T-helper 2 cell treated with Interferon-gamma antibody and Interleukin-4, amounts not matched to agents 5 μg/mL and 100 μg/mL, for 36 hours (primary cell): ENCODE results near the gene GLI3.

Experiments used
- DNase-seq: peaks from one replicate; pipeline ENCODE4 v3.0.0; 2021; ENCODE audit warnings: low spot score
- H3K27ac Mint-ChIP-seq: one replicate; pipeline ENCODE4 v1.8.0; 2021; ENCODE audit warnings: mild to moderate bottlenecking, mixed read lengths
- H3K27me3 Mint-ChIP-seq: one replicate; pipeline ENCODE4 v1.8.0; 2021; ENCODE audit warnings: low read depth, mixed read lengths
- H3K36me3 Mint-ChIP-seq: one replicate; pipeline ENCODE4 v1.8.0; 2021; ENCODE audit warnings: low read depth, mixed read lengths
- H3K4me1 Mint-ChIP-seq: one replicate; pipeline ENCODE4 v1.8.0; 2021; ENCODE audit warnings: low read depth, mixed read lengths
- H3K4me3 Mint-ChIP-seq: one replicate; pipeline ENCODE4 v1.8.0; 2022; ENCODE audit warnings: mild to moderate bottlenecking, moderate library complexity, mixed read lengths
- H3K9me3 Mint-ChIP-seq: one replicate; pipeline ENCODE4 v1.8.0; 2021; ENCODE audit warnings: mixed read lengths

The GLI3 gene

DNA sequence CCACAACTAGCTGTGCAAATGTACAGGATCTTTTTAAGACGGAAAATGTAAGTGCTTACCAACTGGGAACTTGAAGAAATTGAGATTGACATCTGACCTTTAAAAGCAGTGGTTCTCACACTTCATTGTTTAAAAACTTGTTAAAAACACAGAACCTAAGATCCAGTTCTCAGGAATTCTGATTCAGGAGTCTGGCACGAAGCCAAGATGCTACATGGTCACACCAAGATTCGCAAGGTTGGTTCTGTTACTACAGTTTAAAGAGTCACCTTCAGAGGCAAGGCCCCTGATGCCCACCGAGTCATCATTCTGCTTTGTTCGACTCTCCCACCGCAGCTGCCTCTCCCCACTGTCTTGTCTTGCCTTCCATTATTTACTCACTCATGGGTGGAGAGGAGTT lies 113.3 kb downstream of the GLI3 start:
- Mint-ChIP-seq H3K36me3 (no peaks in the 10 kb centered on the region), H3K27ac (no peak overlapping the region), H3K4me3 (no peak overlapping the region), H3K4me1 (peaks cover 5% of the 10 kb centered on the region), H3K9me3 (no peaks in the 10 kb centered on the region), H3K27me3 (peaks cover 2% of the 10 kb centered on the region)
- no peak for DNase-seq

DNA sequence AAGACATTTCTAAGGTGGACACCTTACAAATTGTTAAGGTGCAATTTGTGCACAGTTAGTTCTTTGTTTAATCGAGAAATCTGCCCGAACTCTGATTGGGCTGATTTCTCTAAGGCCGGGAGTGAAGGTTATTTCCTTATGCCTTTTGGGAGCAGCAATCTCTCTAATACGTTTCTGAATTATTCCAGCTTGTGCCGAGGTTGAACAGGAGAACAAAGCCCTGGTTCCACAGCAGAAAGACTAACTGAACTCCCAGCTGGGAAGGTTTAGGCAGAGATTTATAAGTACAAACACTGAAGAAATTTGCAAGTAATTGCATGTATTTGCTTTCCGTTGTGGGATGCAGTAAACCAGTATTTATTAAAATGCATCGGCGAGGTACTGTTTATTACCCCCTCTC lies 116.8 kb downstream of the GLI3 start:
- Mint-ChIP-seq H3K27me3 (peaks cover 2% of the 10 kb centered on the region), H3K9me3 (no peaks in the 10 kb centered on the region), H3K36me3 (no peaks in the 10 kb centered on the region), H3K4me3 (no peak overlapping the region), H3K4me1 (no peaks in the 10 kb centered on the region), H3K27ac (no peak overlapping the region)
- no peak for DNase-seq

GRCh38 chr7:42117201-42117600 lies 119.8 kb downstream of the GLI3 start:
- Mint-ChIP-seq H3K9me3 (no peaks in the 10 kb centered on the region), H3K27me3 (no peaks in the 10 kb centered on the region), H3K36me3 (no peaks in the 10 kb centered on the region), H3K4me3 (no peak overlapping the region), H3K27ac (no peak overlapping the region), H3K4me1 (no peaks in the 10 kb centered on the region)
- no peak for DNase-seq

DNA sequence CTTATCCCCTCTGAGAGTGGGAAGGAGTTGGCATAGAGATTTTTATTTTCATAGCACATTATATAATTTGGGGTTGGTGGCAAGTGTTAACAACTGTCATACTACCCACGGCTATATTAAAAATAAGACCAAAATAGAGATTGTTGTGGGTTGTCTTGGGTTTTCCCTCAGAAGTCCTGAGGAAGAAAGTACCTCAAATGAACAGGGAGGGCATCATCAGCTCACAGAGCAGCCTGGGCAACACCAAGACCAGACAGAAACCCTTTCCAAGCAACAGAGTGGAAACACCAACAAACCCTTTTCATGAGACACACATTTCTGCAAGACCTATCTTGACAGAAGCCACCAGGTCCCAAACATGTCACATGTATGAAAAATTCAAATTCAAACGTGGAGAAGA lies 121.2 kb downstream of the GLI3 start:
- H3K4me3 Mint-ChIP-seq: no peak overlapping the region
- H3K27me3 Mint-ChIP-seq: no peaks in the 10 kb centered on the region
- H3K9me3 Mint-ChIP-seq: no peaks in the 10 kb centered on the region
- no peaks in the 10 kb centered on the region for H3K4me1 Mint-ChIP-seq
- no peak for DNase-seq
- no peaks in the 10 kb centered on the region for H3K36me3 Mint-ChIP-seq
- no peak overlapping the region for H3K27ac Mint-ChIP-seq

DNA sequence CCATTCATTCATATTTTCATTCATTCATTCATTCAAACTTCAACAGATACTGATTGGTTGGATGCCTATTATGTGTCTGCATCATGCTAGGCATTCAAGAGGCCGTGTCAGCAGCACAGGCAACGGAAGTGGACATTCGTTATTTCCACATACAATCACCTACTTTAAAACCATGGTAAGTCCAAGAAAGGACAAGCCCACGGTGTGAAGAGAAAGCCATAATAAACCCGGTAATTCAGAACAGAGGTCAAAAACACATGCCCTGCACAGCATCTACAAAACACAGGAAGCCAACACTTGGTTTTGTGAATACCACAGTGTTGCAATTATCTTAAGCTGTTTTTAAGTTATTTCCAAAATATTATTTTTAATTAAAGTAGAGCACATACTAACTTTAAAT lies 126.7 kb downstream of the GLI3 start:
- Mint-ChIP-seq H3K9me3 (no peaks in the 10 kb centered on the region), H3K27ac (no peak overlapping the region), H3K4me3 (no peak overlapping the region), H3K36me3 (no peaks in the 10 kb centered on the region), H3K4me1 (no peaks in the 10 kb centered on the region), H3K27me3 (no peaks in the 10 kb centered on the region)
- DNase-seq: no peak

- no peaks in the 10 kb centered on the region for H3K4me1 Mint-ChIP-seq
- H3K27me3 Mint-ChIP-seq: no peaks in the 10 kb centered on the region
- no peaks in the 10 kb centered on the region for H3K36me3 Mint-ChIP-seq
- no peak overlapping the region for H3K4me3 Mint-ChIP-seq
- no peak overlapping the region for H3K27ac Mint-ChIP-seq
- no peaks in the 10 kb centered on the region for H3K9me3 Mint-ChIP-seq
- DNase-seq: no peak
Measured at GRCh38 chr7:42108803-42109528, 128.0 kb downstream of the GLI3 start.

GRCh38 chr7:42107484-42108240 lies 129.3 kb downstream of the GLI3 start:
- Mint-ChIP-seq H3K9me3 (no peaks in the 10 kb centered on the region), H3K4me1 (no peaks in the 10 kb centered on the region), H3K4me3 (no peak overlapping the region), H3K27me3 (no peaks in the 10 kb centered on the region), H3K27ac (no peak overlapping the region), H3K36me3 (no peaks in the 10 kb centered on the region)
- no peak for DNase-seq

DNA sequence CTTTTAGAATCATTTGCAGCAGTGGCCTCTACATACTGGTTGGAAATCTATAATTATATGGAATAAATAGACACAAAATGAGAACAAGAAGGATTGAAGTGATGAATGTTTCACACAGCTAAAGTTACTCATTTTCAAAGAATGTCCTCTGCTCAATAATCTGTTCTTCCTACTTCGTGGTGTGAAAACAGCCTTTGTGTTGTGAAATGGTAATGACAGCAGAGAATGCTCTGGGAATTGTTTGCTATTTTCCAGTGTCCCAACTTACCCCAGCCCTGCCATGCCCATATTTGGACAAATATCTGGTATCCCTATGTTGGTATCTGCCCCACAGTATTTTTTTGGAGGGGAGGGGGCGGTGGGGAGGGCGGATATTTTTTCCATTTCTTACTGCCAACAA lies 130.4 kb downstream of the GLI3 start:
- Mint-ChIP-seq H3K4me3 (no peak overlapping the region), H3K36me3 (no peaks in the 10 kb centered on the region), H3K9me3 (no peaks in the 10 kb centered on the region), H3K4me1 (no peaks in the 10 kb centered on the region), H3K27me3 (no peaks in the 10 kb centered on the region), H3K27ac (no peak overlapping the region)
- DNase-seq: no peak

GRCh38 chr7:42105554-42106358 lies 131.3 kb downstream of the GLI3 start:
- Mint-ChIP-seq H3K27me3 (no peaks in the 10 kb centered on the region), H3K4me3 (no peak overlapping the region), H3K4me1 (no peaks in the 10 kb centered on the region), H3K27ac (no peak overlapping the region), H3K36me3 (no peaks in the 10 kb centered on the region), H3K9me3 (no peaks in the 10 kb centered on the region)
- DNase-seq: no peak

DNA sequence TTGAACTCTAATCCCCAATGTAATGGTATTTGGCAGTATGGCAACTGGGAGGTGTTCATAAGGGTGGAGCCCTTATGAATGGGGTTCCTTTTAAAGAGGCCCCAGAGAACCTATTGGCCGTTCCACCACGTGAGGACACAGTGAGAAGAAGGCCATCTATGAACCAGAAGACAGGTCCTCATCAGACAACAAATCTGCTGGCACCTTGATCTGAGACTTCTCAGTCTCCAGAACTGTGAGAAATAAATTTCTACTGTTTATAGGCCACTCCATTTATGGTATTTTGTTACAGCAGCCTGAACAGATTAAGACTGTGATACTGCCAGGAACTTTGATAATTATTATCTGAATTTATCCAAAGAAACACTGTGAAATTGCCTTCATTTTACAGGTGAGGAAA lies 132.3 kb downstream of the GLI3 start:
- Mint-ChIP-seq H3K4me3 (no peak overlapping the region), H3K27ac (no peak overlapping the region), H3K36me3 (no peaks in the 10 kb centered on the region), H3K4me1 (no peaks in the 10 kb centered on the region), H3K9me3 (no peaks in the 10 kb centered on the region), H3K27me3 (no peaks in the 10 kb centered on the region)
- DNase-seq: no peak

DNA sequence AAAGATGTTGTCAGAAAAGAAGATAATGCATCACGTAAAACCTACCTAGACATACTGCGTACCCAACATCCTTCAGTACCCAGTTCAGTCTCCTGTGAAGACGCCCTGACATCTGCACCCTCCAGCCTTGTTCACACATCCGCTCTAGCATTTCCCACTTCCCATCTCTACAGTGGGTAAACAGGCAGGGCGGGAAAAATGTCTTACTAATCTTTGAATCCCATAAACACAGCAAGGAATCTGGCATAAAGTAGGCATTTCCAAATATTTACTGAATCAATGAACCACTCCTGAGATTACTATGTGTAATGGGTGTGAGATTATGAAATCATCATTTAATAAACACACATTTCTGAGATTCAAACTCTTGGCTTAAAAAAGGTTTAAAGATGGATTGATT lies 132.8 kb downstream of the GLI3 start:
- H3K36me3 Mint-ChIP-seq: no peaks in the 10 kb centered on the region
- DNase-seq: no peak
- no peaks in the 10 kb centered on the region for H3K4me1 Mint-ChIP-seq
- no peak overlapping the region for H3K27ac Mint-ChIP-seq
- no peaks in the 10 kb centered on the region for H3K27me3 Mint-ChIP-seq
- no peak overlapping the region for H3K4me3 Mint-ChIP-seq
- no peaks in the 10 kb centered on the region for H3K9me3 Mint-ChIP-seq

DNA sequence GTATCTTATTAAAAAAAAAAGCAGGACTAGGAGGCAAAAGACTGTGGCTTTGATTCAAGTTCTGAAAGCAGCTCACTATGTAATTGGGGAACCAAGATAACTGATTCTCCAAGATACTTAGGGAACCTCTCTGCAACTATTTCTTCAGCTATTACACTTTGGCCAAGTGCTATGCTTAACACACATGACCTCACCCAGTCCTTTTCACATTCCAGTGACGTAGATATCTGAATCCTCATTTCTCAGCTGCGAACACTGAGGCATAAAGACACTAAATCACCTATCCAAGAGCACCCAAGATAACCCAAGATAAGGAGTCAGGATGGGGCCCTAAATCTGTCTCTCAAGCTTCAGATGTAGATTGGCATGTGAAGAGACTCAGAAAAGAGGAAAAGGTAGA lies 133.6 kb downstream of the GLI3 start:
- H3K4me3 Mint-ChIP-seq: no peak overlapping the region
- H3K27me3 Mint-ChIP-seq: no peaks in the 10 kb centered on the region
- no peaks in the 10 kb centered on the region for H3K4me1 Mint-ChIP-seq
- H3K36me3 Mint-ChIP-seq: no peaks in the 10 kb centered on the region
- no peaks in the 10 kb centered on the region for H3K9me3 Mint-ChIP-seq
- no peak for DNase-seq
- H3K27ac Mint-ChIP-seq: no peak overlapping the region

DNA sequence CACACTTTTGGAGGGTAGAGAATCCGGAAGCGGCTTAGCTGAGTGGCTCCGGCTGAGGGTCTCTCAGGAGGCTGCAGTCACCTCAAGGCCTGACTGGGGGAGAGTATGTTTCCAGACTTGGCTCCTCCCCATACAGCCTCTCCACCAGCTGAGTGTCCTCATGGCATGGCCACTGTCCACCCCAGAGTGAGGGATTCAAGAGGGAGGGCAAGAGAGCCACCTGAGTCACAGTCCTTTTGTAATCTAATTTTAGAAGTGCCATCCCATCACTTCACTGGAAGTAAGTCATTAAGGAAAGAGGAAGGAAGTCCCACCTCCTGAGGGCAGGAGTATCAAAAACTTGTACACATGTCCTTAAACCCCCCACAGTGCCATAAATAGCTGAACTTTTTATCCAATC lies 134.0 kb downstream of the GLI3 start:
- H3K9me3 Mint-ChIP-seq: no peaks in the 10 kb centered on the region
- H3K27ac Mint-ChIP-seq: no peak overlapping the region
- H3K4me1 Mint-ChIP-seq: no peaks in the 10 kb centered on the region
- no peaks in the 10 kb centered on the region for H3K27me3 Mint-ChIP-seq
- H3K36me3 Mint-ChIP-seq: no peaks in the 10 kb centered on the region
- no peak for DNase-seq
- H3K4me3 Mint-ChIP-seq: no peak overlapping the region

GRCh38 chr7:42102301-42102700 lies 134.7 kb downstream of the GLI3 start:
- Mint-ChIP-seq H3K27me3 (no peaks in the 10 kb centered on the region), H3K36me3 (no peaks in the 10 kb centered on the region), H3K4me1 (no peaks in the 10 kb centered on the region), H3K27ac (no peak overlapping the region), H3K4me3 (no peak overlapping the region), H3K9me3 (no peaks in the 10 kb centered on the region)
- DNase-seq: no peak
